ENCODE data around the gene PIK3CG.

Gene PIK3CG

DNA sequence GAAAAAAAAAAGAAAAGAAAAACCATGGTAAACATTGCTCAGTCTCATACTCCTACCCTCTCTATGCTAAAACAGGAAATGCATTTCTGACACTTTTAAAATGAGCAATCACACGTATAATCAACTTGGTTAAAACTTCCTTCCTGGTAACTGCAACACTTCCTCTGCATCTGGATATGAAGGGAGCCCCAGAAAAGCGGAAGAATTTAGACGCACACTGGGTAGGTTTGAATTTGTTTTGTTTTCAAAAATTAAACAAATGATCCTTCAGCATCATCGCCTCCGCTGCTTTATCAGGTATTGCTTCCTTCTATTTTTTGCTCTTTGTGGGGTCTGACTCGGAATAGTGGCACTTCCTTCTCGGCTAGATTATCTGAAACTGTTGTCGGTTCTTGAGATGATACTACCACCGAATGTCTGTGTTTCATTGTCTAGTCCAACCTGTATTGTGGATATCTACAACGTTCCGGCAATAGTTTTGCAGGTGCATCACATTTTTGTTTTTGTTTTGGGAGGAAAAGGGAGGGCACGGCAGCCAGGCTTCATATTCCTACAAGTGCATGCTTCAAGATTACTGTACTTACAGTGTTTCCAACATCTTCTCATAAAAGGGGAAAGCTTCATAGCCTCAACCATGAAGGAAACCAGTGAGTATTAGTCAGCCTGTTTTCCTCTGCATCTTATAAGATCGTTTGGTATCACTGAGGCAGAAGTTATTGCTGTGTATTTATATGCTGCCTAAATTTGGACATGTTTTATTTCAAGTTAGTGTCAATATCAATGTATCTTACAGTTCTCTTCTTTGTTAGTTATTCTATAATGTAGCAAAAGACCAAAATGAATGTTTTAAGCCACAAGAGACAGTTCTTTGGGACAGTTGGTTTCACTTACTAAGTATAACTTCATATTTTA is at the start of gene PIK3CG:
Gene PIK3CG (plus strand): TSS at position 153 of the 912 bp plus-strand sequence. CDS start 2,280 bp downstream, outside the sequence.
- peak within 1 kb of the TSS; percentile 15 for H3K4me3 ChIP-seq (ENCODE audit: low read depth, low read length)
- DNase-seq (ENCODE audit: low read depth): no peak
- TF ChIP-seq CTCF (conservative IDR thresholded peaks at IDR 0.05; ENCODE audit: low read depth, low read length): no peak

GRCh38 chr7:106817098-106817497 is 48.0 kb upstream of the PIK3CG start:
- DNase-seq (ENCODE audit: low read depth): no peak
- no peak for TF ChIP-seq CTCF (conservative IDR thresholded peaks at IDR 0.05; ENCODE audit: low read depth, low read length)
- no peak overlapping the region for H3K4me3 ChIP-seq (ENCODE audit: low read depth, low read length)

DNA sequence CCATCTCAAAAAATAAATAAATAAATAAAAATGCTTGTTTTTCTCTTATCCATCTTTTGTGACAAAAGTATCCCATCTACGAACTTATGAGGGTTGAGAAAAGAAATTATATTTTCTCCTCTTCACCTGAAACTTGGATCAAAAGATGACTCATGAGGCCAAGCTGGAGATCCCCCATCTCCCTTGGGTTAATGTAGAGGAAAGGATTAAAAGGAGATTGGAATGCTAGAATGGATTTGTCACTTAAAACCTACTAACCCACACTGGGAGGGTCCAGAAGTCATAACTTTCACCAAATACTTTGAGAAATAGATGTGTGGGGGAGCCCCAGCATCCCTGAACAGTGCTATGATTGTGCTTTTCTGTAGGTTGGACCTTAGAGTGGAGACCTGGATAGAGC is 46.3 kb upstream of the PIK3CG start:
- DNase-seq (ENCODE audit: low read depth): no peak
- no peak for TF ChIP-seq CTCF (conservative IDR thresholded peaks at IDR 0.05; ENCODE audit: low read depth, low read length)

DNA sequence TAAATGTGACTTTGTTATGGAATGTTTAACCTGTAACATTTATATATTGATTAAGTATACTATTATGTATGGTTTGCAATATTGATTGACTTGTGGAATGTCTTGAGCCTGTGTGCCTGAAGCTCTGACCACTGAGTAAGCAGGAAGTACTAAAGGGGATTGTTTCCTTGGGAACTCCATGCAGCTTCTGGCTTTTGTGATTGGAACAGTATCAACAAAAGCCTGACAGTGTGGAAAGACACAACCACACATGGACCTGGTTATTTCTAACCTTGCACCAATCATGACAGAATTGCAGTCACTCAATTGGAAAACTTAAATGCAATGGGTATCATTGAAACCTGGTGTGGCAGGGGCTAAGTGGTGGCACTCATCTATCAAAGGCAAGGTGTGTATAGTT is 45.5 kb upstream of the PIK3CG start:
- H3K4me3 ChIP-seq (ENCODE audit: low read depth, low read length): no peak overlapping the region
- no peak for DNase-seq (ENCODE audit: low read depth)
- TF ChIP-seq CTCF (conservative IDR thresholded peaks at IDR 0.05; ENCODE audit: low read depth, low read length): no peak

More for the DNA sequence above, 46.3 kb upstream of the PIK3CG start:
- no peak overlapping the region for H3K4me3 ChIP-seq (ENCODE audit: low read depth, low read length)

GRCh38 chr7:106820321-106821217 is 44.5 kb upstream of the PIK3CG start:
- no peak for DNase-seq (ENCODE audit: low read depth)
- no peak for TF ChIP-seq CTCF (conservative IDR thresholded peaks at IDR 0.05; ENCODE audit: low read depth, low read length)
- H3K4me3 ChIP-seq (ENCODE audit: low read depth, low read length): no peak overlapping the region

- TF ChIP-seq CTCF (conservative IDR thresholded peaks at IDR 0.05; ENCODE audit: low read depth, low read length): no peak
- no peak overlapping the region for H3K4me3 ChIP-seq (ENCODE audit: low read depth, low read length)
- no peak for DNase-seq (ENCODE audit: low read depth)
These were observed 41.5 kb upstream of the PIK3CG start for GRCh38 chr7:106823631-106824030.
